Activated naive CD4-positive, alpha-beta T cell treated with anti-CD3 and anti-CD28 coated beads for 36 hours (primary cell): ENCODE measurements around the gene CTRL. TPM values are rescaled to one million over a fixed set of nuclear protein-coding genes. Genes with fewer than 3 reads are reported as not detected.
A peak's percentile ranks its signal among the peaks of the same experiment; 100 is the strongest.

ENCODE experiments used
- CTCF ChIA-PET: fragments of 350-600 bp; sonication (Branson Sonifier 250); formaldehyde crosslinking; loops from one replicate; lab custom pipeline; 2021; ENCODE audit warnings: antibody characterized with exemption; lab: Charles Lee
- DNase-seq: peaks from one replicate; pipeline ENCODE4 v3.0.0-alpha.2; 2020
- H3K27ac Mint-ChIP-seq: one replicate; pipeline ENCODE4 v1.8.0; 2021; ENCODE audit warnings: mild to moderate bottlenecking, mixed read lengths
- H3K27me3 Mint-ChIP-seq: one replicate; pipeline ENCODE4 v1.8.0; 2021; ENCODE audit warnings: low read depth, mixed read lengths
- H3K36me3 Mint-ChIP-seq: one replicate; pipeline ENCODE4 v1.8.0; 2021; ENCODE audit warnings: low read depth, mixed read lengths
- H3K4me1 Mint-ChIP-seq: one replicate; pipeline ENCODE4 v1.8.0; 2021; ENCODE audit warnings: low read depth, mixed read lengths
- H3K4me3 Mint-ChIP-seq: one replicate; pipeline ENCODE4 v1.8.0; 2021; ENCODE audit warnings: mild to moderate bottlenecking, moderate library complexity, mixed read lengths
- H3K9me3 Mint-ChIP-seq: one replicate; pipeline ENCODE4 v1.8.0; 2021; ENCODE audit warnings: mixed read lengths
- intact Hi-C: fragments of 100-400 bp; cut with micrococcal nuclease; formaldehyde crosslinking; loops from one replicate; pipeline ENCODE4 v1.15.1; 2023
- total RNA-seq, 2 experiments: library from RNA; stranded (reverse); gene quantifications; one replicate each; pipeline ENCODE4 v1.2.3, GENCODE V29; 2021

CTRL gene
- total RNA-seq, 2 experiments from 2014 or later: 1.5 to 1.8 TPM

GRCh38 chr16:67957622-67958021, 26.0 kb upstream of the CTRL start:
- H3K4me1 Mint-ChIP-seq: no peaks in the 10 kb centered on the region
- H3K27me3 Mint-ChIP-seq: no peaks in the 10 kb centered on the region
- no peak for DNase-seq
- peaks cover 5% of the 10 kb centered on the region for H3K36me3 Mint-ChIP-seq
- CTCF ChIA-PET: no interaction called here
- H3K9me3 Mint-ChIP-seq: no peaks in the 10 kb centered on the region
- H3K27ac Mint-ChIP-seq: no peak overlapping the region
- intact Hi-C loops: no loop called here
- H3K4me3 Mint-ChIP-seq: no peak overlapping the region

GRCh38 chr16:67954421-67955196, 22.9 kb upstream of the CTRL start:
- Mint-ChIP-seq H3K27ac (no peak overlapping the region), H3K4me3 (no peak overlapping the region), H3K4me1 (no peaks in the 10 kb centered on the region), H3K27me3 (no peaks in the 10 kb centered on the region), H3K9me3 (no peaks in the 10 kb centered on the region), H3K36me3 (peaks cover 5% of the 10 kb centered on the region)
- no peak for DNase-seq
- CTCF ChIA-PET: interaction anchor here (0.6 to 1.5 kb wide), 3 partner anchors 53 to 71 kb away, joined by 3 to 4 read pairs (median 4); no protein-coding TSS in a partner anchor
- intact Hi-C loops: no loop called here

GRCh38 chr16:67953641-67954375, 22.1 kb upstream of the CTRL start:
- H3K4me3 Mint-ChIP-seq: no peak overlapping the region
- CTCF ChIA-PET: interaction anchor here (0.6 to 1.5 kb wide), 3 partner anchors 54 to 70 kb away, joined by 3 to 4 read pairs (median 4); no protein-coding TSS in a partner anchor
- no peaks in the 10 kb centered on the region for H3K9me3 Mint-ChIP-seq
- intact Hi-C loops: no loop called here
- no peak for DNase-seq
- H3K4me1 Mint-ChIP-seq: no peaks in the 10 kb centered on the region
- H3K36me3 Mint-ChIP-seq: peaks cover 5% of the 10 kb centered on the region
- no peaks in the 10 kb centered on the region for H3K27me3 Mint-ChIP-seq
- no peak overlapping the region for H3K27ac Mint-ChIP-seq

GRCh38 chr16:67951485-67951884, 19.8 kb upstream of the CTRL start:
- Mint-ChIP-seq H3K27ac (no peak overlapping the region), H3K36me3 (peaks cover 1% of the 10 kb centered on the region), H3K4me3 (no peak overlapping the region), H3K27me3 (no peaks in the 10 kb centered on the region), H3K9me3 (no peaks in the 10 kb centered on the region), H3K4me1 (no peaks in the 10 kb centered on the region)
- CTCF ChIA-PET: interaction anchor here (0.5 kb wide), 1 partner anchor 136 kb away, joined by 3 read pairs; no protein-coding TSS in a partner anchor
- intact Hi-C loops: no loop called here
- DNase-seq: no peak

GRCh38 chr16:67950335-67950843, 18.7 kb upstream of the CTRL start:
- DNase-seq: no peak
- no peaks in the 10 kb centered on the region for H3K4me1 Mint-ChIP-seq
- CTCF ChIA-PET: no interaction called here
- intact Hi-C loops: no loop called here
- H3K4me3 Mint-ChIP-seq: no peak overlapping the region
- no peaks in the 10 kb centered on the region for H3K9me3 Mint-ChIP-seq
- no peak overlapping the region for H3K27ac Mint-ChIP-seq
- H3K36me3 Mint-ChIP-seq: peaks cover 1% of the 10 kb centered on the region
- no peaks in the 10 kb centered on the region for H3K27me3 Mint-ChIP-seq

GRCh38 chr16:67949645-67950044, 18.0 kb upstream of the CTRL start:
- intact Hi-C loops: no loop called here
- Mint-ChIP-seq H3K4me3 (no peak overlapping the region), H3K27me3 (no peaks in the 10 kb centered on the region), H3K9me3 (no peaks in the 10 kb centered on the region), H3K4me1 (no peaks in the 10 kb centered on the region), H3K27ac (no peak overlapping the region), H3K36me3 (peaks cover 1% of the 10 kb centered on the region)
- no peak for DNase-seq
- CTCF ChIA-PET: interaction anchor here (0.6 to 1.5 kb wide), 2 partner anchors 133 to 429 kb away, joined by 3 to 4 read pairs; no protein-coding TSS in a partner anchor

- no peaks in the 10 kb centered on the region for H3K27me3 Mint-ChIP-seq
- intact Hi-C loops: no loop called here
- no peaks in the 10 kb centered on the region for H3K9me3 Mint-ChIP-seq
- H3K36me3 Mint-ChIP-seq: no peaks in the 10 kb centered on the region
- DNase-seq: no peak
- no peaks in the 10 kb centered on the region for H3K4me1 Mint-ChIP-seq
- H3K4me3 Mint-ChIP-seq: no peak overlapping the region
- CTCF ChIA-PET: interaction anchor here (1.0 to 1.6 kb wide), 3 partner anchors 12 to 118 kb away, joined by 3 read pairs; no protein-coding TSS in a partner anchor
- H3K27ac Mint-ChIP-seq: peak overlapping the region; percentile 18
Observed at GRCh38 chr16:67948015-67948414, 16.4 kb upstream of the CTRL start.

GRCh38 chr16:67946966-67947558, 15.4 kb upstream of the CTRL start:
- Mint-ChIP-seq H3K4me3 (no peak overlapping the region), H3K27me3 (no peaks in the 10 kb centered on the region), H3K27ac (no peak overlapping the region), H3K36me3 (no peaks in the 10 kb centered on the region), H3K9me3 (no peaks in the 10 kb centered on the region), H3K4me1 (peaks cover 2% of the 10 kb centered on the region)
- CTCF ChIA-PET: interaction anchor here (0.9 to 1.6 kb wide), 4 partner anchors 34 to 426 kb away, joined by 3 to 4 read pairs (median 3); no protein-coding TSS in a partner anchor
- intact Hi-C loops: no loop called here
- DNase-seq: no peak

- CTCF ChIA-PET: interaction anchor here (1.3 kb wide), 1 partner anchor 35 kb away, joined by 3 read pairs; no protein-coding TSS in a partner anchor
- intact Hi-C loops: no loop called here
- Mint-ChIP-seq H3K4me1 (peaks cover 9% of the 10 kb centered on the region), H3K27me3 (no peaks in the 10 kb centered on the region), H3K36me3 (no peaks in the 10 kb centered on the region), H3K9me3 (no peaks in the 10 kb centered on the region), H3K4me3 (no peak overlapping the region), H3K27ac (no peak overlapping the region)
- no peak for DNase-seq
Observed at GRCh38 chr16:67946128-67946569, 14.5 kb upstream of the CTRL start.

- no peak overlapping the region for H3K27ac Mint-ChIP-seq
- no peak for DNase-seq
- H3K4me3 Mint-ChIP-seq: no peak overlapping the region
- H3K4me1 Mint-ChIP-seq: peaks cover 11% of the 10 kb centered on the region
- no peaks in the 10 kb centered on the region for H3K27me3 Mint-ChIP-seq
- intact Hi-C loops: no loop called here
- CTCF ChIA-PET: no interaction called here
- H3K36me3 Mint-ChIP-seq: no peaks in the 10 kb centered on the region
- no peaks in the 10 kb centered on the region for H3K9me3 Mint-ChIP-seq
Observed at GRCh38 chr16:67945392-67945933, 13.8 kb upstream of the CTRL start.

GRCh38 chr16:67944690-67945391, 13.2 kb upstream of the CTRL start:
- Mint-ChIP-seq H3K4me3 (no peak overlapping the region), H3K27me3 (no peaks in the 10 kb centered on the region), H3K36me3 (peaks cover 1% of the 10 kb centered on the region), H3K27ac (no peak overlapping the region), H3K9me3 (no peaks in the 10 kb centered on the region), H3K4me1 (peaks cover 18% of the 10 kb centered on the region)
- no peak for DNase-seq
- intact Hi-C loops: no loop called here
- CTCF ChIA-PET: no interaction called here
